ENCODE data around the gene CERS5.

GRCh38 chr12:50212071-50212467, 44.9 kb upstream of the CERS5 start:
- TF ChIP-seq EZH2phosphoT487 (IDR thresholded peaks at IDR 0.05; ENCODE audit: low read depth) (no peak), CTCF (IDR thresholded peaks at IDR 0.05; ENCODE audit: low read depth, low read length) (no peak)

Measured in OCI-LY3 (cell line).